Measurements from ENCODE around the gene MKNK2. TPM values are rescaled to one million over a fixed set of nuclear protein-coding genes. Genes with fewer than 3 reads are reported as not detected.

Gene MKNK2
- polyA plus RNA-seq, 1 of the 3 experiments (the other 2 are of a cell fraction): 65.4 TPM

DNA sequence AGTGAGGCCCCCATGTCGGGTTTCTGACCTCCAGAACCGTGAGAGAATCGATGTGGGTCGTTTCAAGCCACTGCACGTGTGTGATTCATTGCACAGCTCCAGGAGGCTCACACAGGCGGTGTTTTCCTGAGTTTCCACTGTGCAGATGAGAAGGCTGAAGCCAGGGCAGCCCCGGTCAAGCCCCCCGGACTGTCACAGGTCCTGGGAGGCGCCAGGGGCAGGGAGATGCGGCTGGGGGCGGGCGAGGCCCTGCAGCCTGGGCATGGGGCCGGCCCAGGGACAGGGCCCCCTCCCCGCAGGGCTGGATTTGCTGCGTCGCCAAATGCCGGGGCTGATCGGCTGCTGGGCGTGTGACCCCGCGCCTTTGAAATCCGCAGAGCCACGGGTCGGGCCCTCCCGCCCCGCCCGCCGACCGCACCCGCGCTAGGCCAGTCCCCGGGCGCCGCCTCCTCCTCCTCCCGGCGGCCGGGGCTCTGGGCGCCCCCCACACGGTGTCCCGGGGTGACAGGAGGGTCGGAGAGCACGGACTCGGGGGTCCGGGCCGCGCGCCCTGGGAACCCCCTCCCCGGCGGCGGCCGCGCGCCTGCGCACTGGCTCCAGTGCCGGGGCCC is 9.9 kb upstream of the MKNK2 start:
- H3K4me3 ChIP-seq (ENCODE audit: low read depth in 2 of 2, low read length in 1 of 2): peak overlapping the region; percentile 53 to 75
- WGBS (ENCODE audit: low lambda C conversion rate): 0% methylated on average over 1 of the region's 55 CpGs
- ChIA-PET POLR2A (interaction anchor here (0.6 to 3.1 kb wide), 3 partner anchors 9 to 231 kb away, joined by 7 to 13 read pairs (median 7); partner anchors contain the start of gene MKNK2), CTCF (interaction anchor here (0.6 to 2.4 kb wide), 9 partner anchors 9 to 378 kb away, joined by 3 to 13 read pairs (median 3); partner anchors contain the start of gene MKNK2)
- peaks cover 28 to 48% of the 10 kb centered on the region in 2 experiments; a peak in 3 of 4 replicates for H3K4me1 ChIP-seq (ENCODE audit: control insufficient read depth in 1 of 2, insufficient read depth in 2 of 2, low read depth in 1 of 2, low read length in 1 of 2)
- H2AFZ ChIP-seq (ENCODE audit: low read depth): peak overlapping the region; percentile 49; the same call in 1 of the 2 replicates
- peaks cover 14% of the 10 kb centered on the region for H3F3A ChIP-seq (replicated peaks; ENCODE audit: insufficient read depth)
- no peaks in the 10 kb centered on the region for H3K27me3 ChIP-seq (ENCODE audit: insufficient read depth)
- H3K4me2 ChIP-seq: peak overlapping the region; percentile 97
- H3K79me2 ChIP-seq (ENCODE audit: insufficient read depth): no peaks in the 10 kb centered on the region; the same call in 1 of the 2 replicates
- no peaks in the 10 kb centered on the region for H3K36me3 ChIP-seq (replicated peaks in 1 of 2; ENCODE audit: control insufficient read depth in 1 of 2, insufficient read depth in 2 of 2, low read length in 1 of 2)
- no peaks in the 10 kb centered on the region for H3K9me3 ChIP-seq
- peak overlapping the region; percentile 92 for H3K9ac ChIP-seq
- no peaks in the 10 kb centered on the region for H4K20me1 ChIP-seq (ENCODE audit: insufficient read depth)
- H3K27ac ChIP-seq (ENCODE audit: low read depth in 2 of 2, low read length in 1 of 2): peak overlapping the region; percentile 97 to 98
- DNase-seq: no peak
- TF ChIP-seq NRF1 (IDR thresholded peaks at IDR 0.05; ENCODE audit: low read depth, low read length) (peak; percentile 85), EP300 (IDR thresholded peaks at IDR 0.05; ENCODE audit: borderline replicate concordance in 1 of 2, low read depth in 1 of 2, low read length in 1 of 2) (no peak)
- TF ChIP-seq, protein P1, sequence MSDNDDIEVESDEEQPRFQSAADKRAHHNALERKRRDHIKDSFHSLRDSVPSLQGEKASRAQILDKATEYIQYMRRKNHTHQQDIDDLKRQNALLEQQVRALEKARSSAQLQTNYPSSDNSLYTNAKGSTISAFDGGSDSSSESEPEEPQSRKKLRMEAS (IDR thresholded peaks at IDR 0.05; ENCODE audit: low read depth): peak; percentile 33; the same call in 1 of the 2 replicates
- no peaks in the 10 kb centered on the region for H3K9me2 ChIP-seq

DNA sequence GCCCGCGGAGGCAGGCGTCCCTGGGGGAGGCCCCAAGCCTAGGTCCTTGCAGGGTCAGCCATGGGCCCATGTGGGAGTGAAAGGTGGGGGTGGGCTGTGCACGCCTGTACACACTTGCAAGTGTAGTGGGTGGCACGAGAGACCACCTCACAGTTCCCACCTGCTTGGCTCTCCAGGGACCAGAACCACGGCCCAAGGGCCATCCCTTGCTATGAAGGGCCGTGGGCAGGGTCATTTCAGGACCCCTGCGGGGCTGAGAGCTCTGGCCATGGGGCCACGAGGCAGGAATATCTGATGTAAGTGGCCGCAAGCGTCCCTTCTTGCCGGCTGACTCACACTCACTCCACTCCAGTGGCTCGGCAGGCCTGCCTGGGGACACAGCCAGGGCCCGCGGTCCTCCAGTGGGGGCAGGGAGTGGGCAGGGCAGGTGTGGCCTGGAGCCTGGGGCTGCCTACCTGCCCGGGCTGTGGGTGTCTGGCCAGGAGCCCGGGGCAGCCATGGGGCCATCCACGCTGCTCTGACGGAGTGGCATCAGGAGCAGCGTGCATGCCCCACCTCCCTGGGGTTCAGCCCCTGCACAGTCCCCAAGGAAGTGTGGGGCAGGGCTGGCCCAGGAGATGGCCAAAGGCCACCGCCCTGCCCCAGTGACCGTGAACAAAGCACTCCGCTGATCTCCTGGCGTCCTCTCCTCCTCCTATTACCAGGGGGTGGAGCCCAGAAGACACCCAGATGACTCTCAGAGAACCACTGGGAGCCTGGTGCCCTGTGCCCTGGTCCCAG is 8.6 kb upstream of the MKNK2 start:
- CTCF ChIA-PET: interaction anchor here (1.2 to 2.4 kb wide), 6 partner anchors 8 to 39 kb away, joined by 3 to 13 read pairs (median 4); partner anchors contain the start of genes MKNK2 and MOB3A

More for the DNA sequence above, 8.6 kb upstream of the MKNK2 start:
- no peaks in the 10 kb centered on the region; the same call in 1 of the 2 replicates for H3K79me2 ChIP-seq (ENCODE audit: insufficient read depth)
- H3K9me3 ChIP-seq: no peaks in the 10 kb centered on the region
- H2AFZ ChIP-seq (ENCODE audit: low read depth): no peak overlapping the region
- H4K20me1 ChIP-seq (ENCODE audit: insufficient read depth): no peaks in the 10 kb centered on the region
- H3K9me2 ChIP-seq: no peaks in the 10 kb centered on the region
- peak overlapping the region; percentile 97; the same call in 1 of the 2 replicates for H3K4me2 ChIP-seq
- POLR2A ChIA-PET: interaction anchor here (0.6 to 1.8 kb wide), 4 partner anchors 11 to 669 kb away, joined by 3 to 7 read pairs (median 3); no protein-coding TSS in a partner anchor
- no peak for TF ChIP-seq ELF1 (IDR thresholded peaks at IDR 0.05)
- TF ChIP-seq, protein P2, sequence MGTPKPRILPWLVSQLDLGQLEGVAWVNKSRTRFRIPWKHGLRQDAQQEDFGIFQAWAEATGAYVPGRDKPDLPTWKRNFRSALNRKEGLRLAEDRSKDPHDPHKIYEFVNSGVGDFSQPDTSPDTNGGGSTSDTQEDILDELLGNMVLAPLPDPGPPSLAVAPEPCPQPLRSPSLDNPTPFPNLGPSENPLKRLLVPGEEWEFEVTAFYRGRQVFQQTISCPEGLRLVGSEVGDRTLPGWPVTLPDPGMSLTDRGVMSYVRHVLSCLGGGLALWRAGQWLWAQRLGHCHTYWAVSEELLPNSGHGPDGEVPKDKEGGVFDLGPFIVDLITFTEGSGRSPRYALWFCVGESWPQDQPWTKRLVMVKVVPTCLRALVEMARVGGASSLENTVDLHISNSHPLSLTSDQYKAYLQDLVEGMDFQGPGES (IDR thresholded peaks at IDR 0.05; ENCODE audit: low read depth, low read length): no peak
- no peak for TF ChIP-seq TEAD4 (IDR thresholded peaks at IDR 0.05; ENCODE audit: borderline replicate concordance, insufficient read depth)
- TF ChIP-seq, protein P3, sequence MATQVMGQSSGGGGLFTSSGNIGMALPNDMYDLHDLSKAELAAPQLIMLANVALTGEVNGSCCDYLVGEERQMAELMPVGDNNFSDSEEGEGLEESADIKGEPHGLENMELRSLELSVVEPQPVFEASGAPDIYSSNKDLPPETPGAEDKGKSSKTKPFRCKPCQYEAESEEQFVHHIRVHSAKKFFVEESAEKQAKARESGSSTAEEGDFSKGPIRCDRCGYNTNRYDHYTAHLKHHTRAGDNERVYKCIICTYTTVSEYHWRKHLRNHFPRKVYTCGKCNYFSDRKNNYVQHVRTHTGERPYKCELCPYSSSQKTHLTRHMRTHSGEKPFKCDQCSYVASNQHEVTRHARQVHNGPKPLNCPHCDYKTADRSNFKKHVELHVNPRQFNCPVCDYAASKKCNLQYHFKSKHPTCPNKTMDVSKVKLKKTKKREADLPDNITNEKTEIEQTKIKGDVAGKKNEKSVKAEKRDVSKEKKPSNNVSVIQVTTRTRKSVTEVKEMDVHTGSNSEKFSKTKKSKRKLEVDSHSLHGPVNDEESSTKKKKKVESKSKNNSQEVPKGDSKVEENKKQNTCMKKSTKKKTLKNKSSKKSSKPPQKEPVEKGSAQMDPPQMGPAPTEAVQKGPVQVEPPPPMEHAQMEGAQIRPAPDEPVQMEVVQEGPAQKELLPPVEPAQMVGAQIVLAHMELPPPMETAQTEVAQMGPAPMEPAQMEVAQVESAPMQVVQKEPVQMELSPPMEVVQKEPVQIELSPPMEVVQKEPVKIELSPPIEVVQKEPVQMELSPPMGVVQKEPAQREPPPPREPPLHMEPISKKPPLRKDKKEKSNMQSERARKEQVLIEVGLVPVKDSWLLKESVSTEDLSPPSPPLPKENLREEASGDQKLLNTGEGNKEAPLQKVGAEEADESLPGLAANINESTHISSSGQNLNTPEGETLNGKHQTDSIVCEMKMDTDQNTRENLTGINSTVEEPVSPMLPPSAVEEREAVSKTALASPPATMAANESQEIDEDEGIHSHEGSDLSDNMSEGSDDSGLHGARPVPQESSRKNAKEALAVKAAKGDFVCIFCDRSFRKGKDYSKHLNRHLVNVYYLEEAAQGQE (IDR thresholded peaks at IDR 0.05; ENCODE audit: low read depth, low read length): no peak
- TF ChIP-seq FOXM1 (IDR thresholded peaks at IDR 0.05; ENCODE audit: low read depth): no peak
- 0 out of 2 replicates have a peak, but pooled peaks have one; percentile 18 for TF ChIP-seq FOSL2 (IDR thresholded peaks at IDR 0.05; ENCODE audit: borderline replicate concordance, low read depth)
- TF ChIP-seq GATA2 (CRISPR knock-in tag; IDR thresholded peaks at IDR 0.05): no peak
- TF ChIP-seq MXI1 (IDR thresholded peaks at IDR 0.05; ENCODE audit: low read depth, low read length): peak; percentile 16; the same call in 1 of the 2 replicates
- TF ChIP-seq POLR2AphosphoS5 (IDR thresholded peaks at IDR 0.05; ENCODE audit: low read depth, low read length): 0 out of 2 replicates have a peak, but pooled peaks have one; percentile 42
- H3K27ac ChIP-seq (ENCODE audit: low read depth in 2 of 2, low read length in 1 of 2): peak overlapping the region; percentile 97 to 98
- H3K4me3 ChIP-seq (ENCODE audit: low read depth in 2 of 2, low read length in 1 of 2): peak overlapping the region in 1 of 2 experiments; percentile 12; a peak in 1 of 4 replicates
- 58% methylated on average over 8 of the region's 24 CpGs for whole genome bisulfite sequencing (ENCODE audit: low lambda C conversion rate)
- DNase-seq: peak; percentile 59
- peaks cover 36 to 52% of the 10 kb centered on the region in 2 experiments; a peak in 3 of 4 replicates for H3K4me1 ChIP-seq (ENCODE audit: control insufficient read depth in 1 of 2, insufficient read depth in 2 of 2, low read depth in 1 of 2, low read length in 1 of 2)
- H3K27me3 ChIP-seq (ENCODE audit: insufficient read depth): no peaks in the 10 kb centered on the region
- peaks cover 14% of the 10 kb centered on the region for H3F3A ChIP-seq (replicated peaks; ENCODE audit: insufficient read depth)
- peak overlapping the region; percentile 92; the same call in 1 of the 2 replicates for H3K9ac ChIP-seq
- no peaks in the 10 kb centered on the region for H3K36me3 ChIP-seq (replicated peaks in 1 of 2; ENCODE audit: control insufficient read depth in 1 of 2, insufficient read depth in 2 of 2, low read length in 1 of 2)
